ENCODE measurements around the gene PCIF1.
"Not testable (repeated sequence)": the region's sequence is repeated elsewhere in the genome, so short reads cannot be mapped to it uniquely, and the experiment has no call there.

The PCIF1 gene

GRCh38 chr20:45948261-45948733 lies 13.8 kb downstream of the PCIF1 start:
- no peak for DNase-seq

GRCh38 chr20:45948742-45949541 lies 14.5 kb downstream of the PCIF1 start:
- DNase-seq: no peak

GRCh38 chr20:45949542-45950329 lies 15.3 kb downstream of the PCIF1 start:
- no peak for DNase-seq

GRCh38 chr20:45950330-45950646 lies 15.8 kb downstream of the PCIF1 start:
- DNase-seq: no peak

DNA sequence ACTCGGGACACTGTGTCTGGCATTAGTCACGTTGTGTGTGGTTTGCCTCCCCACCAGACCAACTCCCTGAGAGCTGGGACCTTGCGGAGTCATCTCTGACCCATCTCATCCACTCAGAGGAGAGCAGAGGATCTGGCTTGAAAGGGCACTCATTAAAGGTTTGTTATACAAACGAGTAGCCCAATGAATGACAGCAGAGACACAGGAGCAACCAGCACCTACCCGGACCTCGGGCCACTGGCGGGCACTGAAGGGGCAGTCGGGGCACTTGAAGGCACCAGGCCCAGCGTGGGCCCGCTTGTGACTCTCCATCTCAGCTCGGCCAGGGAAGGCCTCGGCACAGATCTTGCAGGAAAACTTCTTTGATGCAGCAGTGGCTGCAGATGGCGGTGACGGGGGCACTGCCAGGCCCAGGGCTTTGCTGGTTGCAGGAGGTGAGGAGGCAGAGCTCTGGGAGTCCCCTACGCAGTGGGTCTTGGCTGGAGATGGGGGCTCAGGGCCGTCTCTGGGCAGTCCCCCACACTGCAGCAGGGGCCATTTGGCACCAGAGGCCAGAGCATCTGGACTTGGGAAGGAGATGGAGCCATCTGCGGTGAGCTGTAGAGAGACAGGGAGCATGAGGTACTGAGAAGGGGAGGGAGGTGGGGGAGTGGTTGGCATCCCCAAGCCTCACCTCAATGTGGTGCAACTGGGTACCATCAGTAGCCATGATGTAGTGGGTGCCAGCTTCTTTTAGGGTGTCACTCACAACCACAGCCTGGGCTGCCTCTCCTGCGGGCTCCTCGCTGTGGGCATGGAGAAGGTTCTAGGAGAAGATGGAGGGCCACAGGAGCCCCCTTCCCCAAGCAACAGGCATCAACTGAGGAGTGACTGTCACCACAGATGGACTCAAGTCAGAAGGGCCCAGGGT lies 17.7 kb downstream of the PCIF1 start:
- DNase-seq: no peak

GRCh38 chr20:45952861-45953260 lies 18.4 kb downstream of the PCIF1 start:
- DNase-seq: no peak

GRCh38 chr20:45953672-45954071 lies 19.2 kb downstream of the PCIF1 start:
- DNase-seq: no peak

- not testable (repeated sequence) for DNase-seq
These were observed 21.8 kb downstream of the PCIF1 start for GRCh38 chr20:45956326-45956725.

DNA sequence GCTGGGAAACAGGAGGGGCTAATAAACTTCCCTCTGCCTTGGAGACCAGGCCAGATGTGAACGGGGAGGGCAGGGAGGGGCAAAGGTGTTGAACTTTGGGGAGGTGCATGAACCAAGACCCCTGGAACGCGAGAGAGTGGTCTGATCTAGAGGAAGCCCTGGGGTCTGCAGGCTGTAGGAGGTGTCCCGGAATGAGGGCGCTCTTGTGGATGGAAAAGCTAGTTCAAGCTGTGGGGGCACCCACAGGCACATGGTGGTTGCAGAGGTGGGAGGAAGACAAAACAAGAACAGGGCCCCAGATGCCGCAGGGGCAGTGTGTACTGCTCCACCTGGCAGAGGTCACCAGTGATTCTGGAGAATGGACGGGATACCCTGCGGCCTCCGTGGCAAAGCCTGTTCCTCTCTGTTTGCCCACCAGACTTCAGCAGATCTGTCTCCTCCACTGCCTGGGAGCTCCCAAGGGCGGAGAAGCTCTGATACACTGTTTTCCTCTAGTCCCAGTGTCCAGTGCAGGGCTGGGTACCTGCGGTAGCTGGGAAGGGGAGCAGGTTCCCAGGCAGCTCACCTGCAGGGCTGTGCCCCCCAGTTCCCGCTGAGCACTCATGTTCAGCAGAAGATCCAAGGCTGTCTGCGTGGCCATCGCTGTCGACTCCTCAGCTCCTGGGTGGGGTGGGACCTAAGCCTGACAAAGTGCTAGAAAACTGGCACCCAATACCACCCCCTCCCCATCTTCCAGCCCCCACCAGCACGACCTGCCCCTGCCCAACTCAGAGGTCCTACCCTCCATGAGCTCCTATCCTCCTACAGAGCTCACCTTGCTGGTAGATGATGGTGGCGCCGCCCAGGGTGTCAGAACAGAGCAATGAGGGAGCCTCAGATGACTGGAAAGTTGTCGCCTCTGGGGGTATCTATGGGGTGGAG lies 22.8 kb downstream of the PCIF1 start:
- no peak for DNase-seq

GRCh38 chr20:45958593-45958992 lies 24.1 kb downstream of the PCIF1 start:
- no peak for DNase-seq

GRCh38 chr20:45959126-45959525 lies 24.6 kb downstream of the PCIF1 start:
- DNase-seq: no peak

GRCh38 chr20:45959956-45960630 lies 25.6 kb downstream of the PCIF1 start:
- DNase-seq: no peak

DNA sequence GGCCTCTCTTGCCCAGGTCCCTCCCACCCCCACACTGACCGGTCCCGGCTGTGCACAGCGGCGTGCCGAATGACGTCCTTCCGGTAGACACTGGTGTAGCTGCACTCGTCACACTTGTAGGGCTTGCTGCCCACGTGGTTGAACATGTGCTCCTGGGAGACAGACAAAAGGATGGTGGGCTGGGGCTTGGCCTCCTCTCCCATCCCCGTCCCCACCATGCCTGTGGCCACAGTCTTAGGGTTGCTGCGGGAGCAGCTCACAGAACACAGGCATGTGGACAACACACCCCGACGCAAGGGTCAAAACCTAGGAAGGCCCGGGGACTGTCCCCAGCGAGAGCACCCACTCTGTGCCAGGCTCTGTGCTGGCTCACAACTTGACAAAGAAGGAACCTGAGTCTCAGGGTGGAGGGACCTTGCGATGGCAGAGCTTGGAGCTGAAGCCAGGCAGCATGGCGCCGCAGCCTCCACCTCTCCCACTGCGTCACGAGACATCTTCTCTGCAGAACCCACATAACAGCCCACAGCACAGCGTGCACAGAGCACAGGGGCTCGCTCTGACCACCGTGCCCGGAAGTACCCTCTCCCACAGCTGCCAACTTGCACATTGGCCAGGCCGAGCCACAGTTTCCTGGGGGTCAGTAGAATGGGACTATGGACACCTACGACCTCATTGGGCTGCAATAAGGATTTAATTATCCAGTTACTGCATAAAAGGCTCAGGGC lies 27.7 kb downstream of the PCIF1 start:
- no peak for DNase-seq

- DNase-seq: no peak
These were observed 28.8 kb downstream of the PCIF1 start for GRCh38 chr20:45963059-45964005.

DNA sequence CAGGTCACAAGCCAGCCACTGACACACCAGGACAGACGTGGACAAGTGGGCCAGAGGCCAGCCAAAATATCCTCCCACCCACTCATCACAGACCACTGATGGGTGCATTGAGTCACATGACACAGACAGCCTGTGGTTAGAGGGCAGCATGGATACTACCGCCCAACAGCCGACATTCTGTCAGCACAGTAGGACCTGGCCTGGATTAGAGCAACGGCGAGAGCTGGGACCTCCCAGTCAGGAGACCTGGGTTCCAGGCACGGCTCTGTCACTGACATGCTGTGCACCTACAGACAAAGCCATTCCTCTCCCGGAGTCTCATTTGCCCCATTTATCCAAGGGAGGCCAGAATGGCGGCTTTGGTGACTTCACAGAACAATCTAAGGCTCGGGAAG lies 29.5 kb downstream of the PCIF1 start:
- no peak for DNase-seq

DNA sequence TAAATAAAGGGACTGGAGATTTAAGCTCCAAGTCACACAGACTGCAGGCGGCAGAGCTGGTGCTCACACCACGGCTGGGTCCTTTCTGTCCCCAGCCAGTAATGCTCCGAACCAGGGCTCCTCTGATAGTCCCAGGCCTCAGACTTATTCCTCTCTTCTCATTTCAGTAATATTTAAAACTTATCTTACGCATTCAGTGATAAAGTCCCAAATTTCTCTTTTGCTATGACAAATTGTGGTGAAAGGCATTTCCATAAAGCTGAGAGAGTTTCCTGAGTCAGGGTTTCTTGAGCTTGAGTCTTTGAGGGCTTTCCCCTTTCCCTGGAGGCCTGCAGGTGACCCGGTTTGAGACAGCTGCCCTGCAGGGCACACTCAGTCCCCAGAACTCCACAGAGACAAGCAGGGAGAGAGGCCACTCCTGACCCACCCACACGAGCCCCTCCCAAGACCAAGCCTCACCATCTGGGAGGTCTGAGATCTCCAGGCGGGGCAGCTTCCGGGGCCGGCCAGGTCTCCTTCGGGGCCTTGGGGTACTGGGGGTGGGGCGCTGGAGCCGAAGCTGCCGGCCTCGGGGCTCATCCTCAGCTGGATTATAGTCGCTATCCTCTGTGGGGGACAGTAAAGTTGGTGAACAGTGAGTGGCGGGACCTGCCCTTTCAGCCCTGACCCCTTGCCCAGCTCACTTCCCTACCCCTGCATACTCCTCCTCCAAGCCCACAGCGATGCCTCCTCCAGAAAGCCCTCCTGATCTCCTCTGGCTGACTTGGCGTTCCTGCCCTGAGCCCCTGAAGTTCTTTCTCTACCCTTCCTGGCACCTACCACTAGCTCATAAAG lies 30.9 kb downstream of the PCIF1 start:
- no peak for DNase-seq

- no peak for DNase-seq
These were observed 33.1 kb downstream of the PCIF1 start for GRCh38 chr20:45967551-45968080.

- no peak for DNase-seq
These were observed 33.7 kb downstream of the PCIF1 start for GRCh38 chr20:45968081-45968671.
